Lung (tissue), 12 donors: ENCODE data around the gene CALHM5. TPM values are rescaled to one million over a fixed set of nuclear protein-coding genes. Genes with fewer than 3 reads are reported as not detected.

Experiments used
- ATAC-seq: fragments of 200-7000 bp; cut with Tn5 transposase; one replicate; pipeline ENCODE4 v1.9.1; 2020; ENCODE audit warnings: moderate number of reproducible peaks; ENCODE audit not compliant: insufficient read depth, low FRiP score
- DNase-seq, 3 donors: peaks; one replicate each; pipeline ENCODE4 v3.0.0-alpha.2; 2013 to 2017
- H3K27ac ChIP-seq, 2 donors: one replicate each; pipeline ENCODE4 v1.5.1; 2013; ENCODE audit warnings: mild to moderate bottlenecking in 2 of 2, moderate library complexity in 2 of 2, control low read depth in 1 of 2, inconsistent platforms in 1 of 2, low read depth in 1 of 2, low read length in 1 of 2
- H3K27me3 ChIP-seq, 3 donors: one replicate each; pipeline ENCODE4 v1.5.1; 2013; ENCODE audit warnings: low read length in 2 of 3; ENCODE audit not compliant: control insufficient read depth in 3 of 3, insufficient read depth in 3 of 3
- H3K36me3 ChIP-seq, 4 donors: one replicate each; pipeline ENCODE4 v1.5.1; 2013; ENCODE audit warnings: low read length in 4 of 4, mild to moderate bottlenecking in 1 of 4, moderate library complexity in 1 of 4; ENCODE audit not compliant: control insufficient read depth in 4 of 4, insufficient read depth in 4 of 4
- H3K4me1 ChIP-seq, 5 donors: one replicate each; pipeline ENCODE4 v1.5.1; 2013; ENCODE audit warnings: low read length in 5 of 5, mild to moderate bottlenecking in 2 of 5, moderate library complexity in 1 of 5; ENCODE audit not compliant: control insufficient read depth in 5 of 5, insufficient read depth in 5 of 5
- H3K4me3 ChIP-seq: one replicate; pipeline ENCODE4 v1.5.1; 2013; ENCODE audit warnings: mild to moderate bottlenecking, control low read depth, moderate library complexity
- H3K9ac ChIP-seq, 2 donors: one replicate each; pipeline ENCODE4 v1.5.1; 2013; ENCODE audit warnings: low read length in 2 of 2, control low read depth in 1 of 2; ENCODE audit not compliant: insufficient read depth in 1 of 2
- H3K9me3 ChIP-seq, 4 donors: one replicate each; pipeline ENCODE4 v1.5.1; 2013; ENCODE audit warnings: low read length in 3 of 4, mild to moderate bottlenecking in 1 of 4, moderate library complexity in 1 of 4; ENCODE audit not compliant: control insufficient read depth in 4 of 4, insufficient read depth in 3 of 4
- CTCF ChIP-seq: IDR thresholded peaks from 2 replicates; pipeline ENCODE4 v1.5.1; 2012; ENCODE audit warnings: mild to moderate bottlenecking; ENCODE audit errors: control extremely low read depth, extremely low read depth
- WGBS, 2 donors: extraction: QIAGEN DNeasy Blood & Tissue Kit; methylation state at CpG; one replicate each; pipeline ENCODE4 v1.1.7; 2013; 5-methylcytosine and 5-hydroxymethylcytosine counted together
- polyA plus RNA-seq, 2 donors: library from polyadenylated mRNA; stranded (reverse); fragments of 200-250 nt; gene quantifications; one replicate each; pipeline ENCODE4 v1.2.1, GENCODE V29; 2013
- total RNA-seq, 2 donors: library from RNA; depleted of rRNA in 1 of 2; stranded (reverse); fragments of >200 nt in 1 of 2; gene quantifications; one replicate each; pipeline ENCODE4 v1.2.1, GENCODE V29; 2014 to 2021
- donor health status: control.
- donor health status: control.
- donor health status: Bipolar disorder and iron deficiency.
- donor health status: healthy.
- donor health status: DM: yes; HTN: yes; CAD: no.

Gene CALHM5
- total and polyA plus RNA-seq, 4 donors: 0.41 to 3.0 (median 1.0) TPM

GRCh38 chr6:116476002-116476678, 35.3 kb upstream of the CALHM5 start:
- Histone ChIP-seq H3K9ac (no peak overlapping the region), H3K36me3 (no peaks in the 10 kb centered on the region), H3K4me1 (peaks cover 0 to 15% (median 3%) of the 10 kb centered on the region in 5 donors), H3K27me3 (no peaks in the 10 kb centered on the region), H3K4me3 (no peak overlapping the region), H3K27ac (no peak overlapping the region), H3K9me3 (no peaks in the 10 kb centered on the region)
- ATAC-seq: peak; percentile 41
- DNase-seq: peak in 2 of 3 donors; percentile 25 to 33
- whole genome bisulfite sequencing, 2 donors: 33 to 57% methylated on average over 5 of the region's 5 CpGs
- no peak for TF ChIP-seq CTCF

- 79 to 93% methylated on average over 1 of the region's 1 CpG for WGBS, 2 donors
- H3K27me3 ChIP-seq: no peaks in the 10 kb centered on the region
These were observed 28.7 kb upstream of the CALHM5 start for GRCh38 chr6:116482780-116483179.

GRCh38 chr6:116483616-116484015, 27.8 kb upstream of the CALHM5 start:
- TF ChIP-seq CTCF: no peak
- no peak overlapping the region for H3K9ac ChIP-seq
- 76 to 93% methylated on average over 2 of the region's 2 CpGs for WGBS, 2 donors
- H3K4me1 ChIP-seq: peaks cover 0 to 3% (median 0%) of the 10 kb centered on the region in 5 donors
- no peaks in the 10 kb centered on the region for H3K9me3 ChIP-seq
- no peak overlapping the region for H3K27ac ChIP-seq
- H3K4me3 ChIP-seq: no peak overlapping the region
- no peaks in the 10 kb centered on the region for H3K27me3 ChIP-seq
- no peak for ATAC-seq
- H3K36me3 ChIP-seq: no peaks in the 10 kb centered on the region
- no peak for DNase-seq

More at GRCh38 chr6:116482780-116483179, 28.7 kb upstream of the CALHM5 start:
- no peaks in the 10 kb centered on the region for H3K9me3 ChIP-seq
- H3K9ac ChIP-seq: no peak overlapping the region
- H3K4me1 ChIP-seq: peaks cover 0 to 3% (median 0%) of the 10 kb centered on the region in 5 donors
- no peaks in the 10 kb centered on the region for H3K36me3 ChIP-seq
- no peak for DNase-seq
- no peak for TF ChIP-seq CTCF
- no peak for ATAC-seq
- no peak overlapping the region for H3K27ac ChIP-seq
- no peak overlapping the region for H3K4me3 ChIP-seq
